Prostate gland (tissue), 2 donors: ENCODE results near the gene LMNB1. TPM values are rescaled to one million over a fixed set of nuclear protein-coding genes. Genes with fewer than 3 reads are reported as not detected.

Experiments used
- DNase-seq: peaks from one replicate; pipeline ENCODE4 v3.0.0-alpha.2; 2019; ENCODE audit warnings: low spot score
- H3K27ac ChIP-seq, 2 donors: fragments of 200-600 bp; sonication (generic); 2 replicates each; pipeline ENCODE4 v1.5.1; 2017 to 2019
- H3K27me3 ChIP-seq: fragments of 200-600 bp; sonication (generic); replicated peaks from 2 replicates; pipeline ENCODE4 v1.5.1; 2019; ENCODE audit not compliant: insufficient read depth
- H3K36me3 ChIP-seq, 2 donors: fragments of 200-600 bp; sonication (generic); 1 replicate in 1 of 2; 2 replicates in 1 of 2; pipeline versions ENCODE4 v1.5.1 to v1.8.1; 2017 to 2019
- H3K4me1 ChIP-seq: fragments of 200-600 bp; sonication (generic); replicated peaks from 2 replicates; pipeline ENCODE4 v1.5.1; 2019
- H3K4me3 ChIP-seq, 2 donors: fragments of 200-600 bp; sonication (generic); 2 replicates each; pipeline ENCODE4 v1.5.1; 2017 to 2019
- H3K9me3 ChIP-seq: fragments of 200-600 bp; sonication (generic); 2 replicates; pipeline ENCODE4 v1.5.1; 2017
- CTCF ChIP-seq, 4 experiments: fragments of 200-600 bp in 2 of 4; fragments of 450-650 bp in 2 of 4; sonication (generic) in 2 of 4; IDR thresholded peaks; 1 replicate in 3 of 4; 2 replicates in 1 of 4; pipeline ENCODE4 v1.5.1; 2016 to 2019; ENCODE audit warnings: antibody characterized with exemption in 4 of 4, mild to moderate bottlenecking in 2 of 4, moderate library complexity in 2 of 4
- POLR2A ChIP-seq: fragments of 450-650 bp; IDR thresholded peaks from one replicate; pipeline ENCODE4 v1.6.1; 2016; ENCODE audit warnings: antibody characterized with exemption, mild to moderate bottlenecking
- POLR2AphosphoS5 ChIP-seq: sonication (generic); formaldehyde crosslinking; IDR thresholded peaks from one replicate; pipeline ENCODE4 v1.6.1; 2017; ENCODE audit warnings: antibody characterized with exemption
- WGBS: methylation state at CpG from one replicate; pipeline ENCODE4 v1.1.5; 2018; 5-methylcytosine and 5-hydroxymethylcytosine counted together
- intact Hi-C: fragments of 100-400 bp; cut with DNase I; formaldehyde crosslinking; loops from one replicate; pipeline ENCODE4 v1.14.2; 2022
- total RNA-seq, 2 donors: library from RNA; depleted of rRNA; stranded (reverse); fragments of >200 nt; gene quantifications; one replicate each; pipeline ENCODE4 v1.1.0, GENCODE V29; 2016

Gene LMNB1
- total RNA-seq, 2 donors from 2014 or later = 11.5 to 12.2 TPM

- WGBS = 95% methylated on average over 2 of the region's 2 CpGs
- Histone ChIP-seq H3K27ac (no peak overlapping the region), H3K4me3 (no peak overlapping the region), H3K36me3 (no peaks in the 10 kb centered on the region), H3K27me3 (no peaks in the 10 kb centered on the region), H3K4me1 (no peaks in the 10 kb centered on the region), H3K9me3 (no peaks in the 10 kb centered on the region)
- no peak for DNase-seq
- TF ChIP-seq POLR2A = no peak
- TF ChIP-seq POLR2AphosphoS5 = no peak
- no peak for TF ChIP-seq CTCF (IDR thresholded peaks at IDR 0.05)
- intact Hi-C loops = no loop called here
Observed at GRCh38 chr5:126814721-126815404, 37.9 kb downstream of the LMNB1 start.

GRCh38 chr5:126816649-126817048, 39.7 kb downstream of the LMNB1 start:
- no peak for TF ChIP-seq CTCF (IDR thresholded peaks at IDR 0.05)
- TF ChIP-seq POLR2AphosphoS5 = no peak
- no peak for TF ChIP-seq POLR2A
- 97% methylated on average over 8 of the region's 8 CpGs for WGBS
- no peaks in the 10 kb centered on the region for H3K36me3 ChIP-seq

DNA sequence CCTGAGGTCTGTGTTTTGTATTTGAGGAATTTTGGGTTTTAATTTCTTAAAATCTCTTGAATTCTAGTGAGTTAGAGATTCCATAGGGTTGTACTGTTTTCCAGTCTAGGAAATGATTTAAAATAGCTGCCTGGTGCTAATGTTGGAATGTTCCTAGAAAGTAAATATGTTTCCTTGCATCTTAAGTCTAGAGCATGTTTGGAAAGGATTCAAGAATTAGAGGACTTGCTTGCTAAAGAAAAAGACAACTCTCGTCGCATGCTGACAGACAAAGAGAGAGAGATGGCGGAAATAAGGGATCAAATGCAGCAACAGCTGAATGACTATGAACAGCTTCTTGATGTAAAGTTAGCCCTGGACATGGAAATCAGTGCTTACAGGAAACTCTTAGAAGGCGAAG, 41.8 kb downstream of the LMNB1 start:
- 92% methylated on average over 4 of the region's 4 CpGs for WGBS
- no peak for DNase-seq
- Histone ChIP-seq H3K36me3 (no peaks in the 10 kb centered on the region), H3K27ac (no peak overlapping the region), H3K9me3 (no peaks in the 10 kb centered on the region), H3K4me1 (no peaks in the 10 kb centered on the region), H3K4me3 (no peak overlapping the region), H3K27me3 (no peaks in the 10 kb centered on the region)
- no peak for TF ChIP-seq CTCF (IDR thresholded peaks at IDR 0.05)
- TF ChIP-seq POLR2A = no peak
- no peak for TF ChIP-seq POLR2AphosphoS5
- intact Hi-C loops = no loop called here

More at GRCh38 chr5:126816649-126817048, 39.7 kb downstream of the LMNB1 start:
- no peaks in the 10 kb centered on the region for H3K9me3 ChIP-seq
- no peak for DNase-seq
- intact Hi-C loops = no loop called here
- no peaks in the 10 kb centered on the region for H3K27me3 ChIP-seq
- no peak overlapping the region for H3K4me3 ChIP-seq
- no peak overlapping the region for H3K27ac ChIP-seq
- H3K4me1 ChIP-seq = no peaks in the 10 kb centered on the region

GRCh38 chr5:126819253-126819652, 42.3 kb downstream of the LMNB1 start:
- 97% methylated on average over 5 of the region's 5 CpGs for WGBS
- Histone ChIP-seq H3K9me3 (no peaks in the 10 kb centered on the region), H3K27me3 (no peaks in the 10 kb centered on the region), H3K27ac (no peak overlapping the region), H3K4me3 (no peak overlapping the region), H3K4me1 (no peaks in the 10 kb centered on the region), H3K36me3 (no peaks in the 10 kb centered on the region)
- TF ChIP-seq CTCF (IDR thresholded peaks at IDR 0.05) (no peak), POLR2A (no peak), POLR2AphosphoS5 (no peak)
- no peak for DNase-seq
- intact Hi-C loops = no loop called here

- H3K27me3 ChIP-seq = no peaks in the 10 kb centered on the region
- H3K9me3 ChIP-seq = no peaks in the 10 kb centered on the region
- intact Hi-C loops = no loop called here
- no peak overlapping the region for H3K27ac ChIP-seq
- no peaks in the 10 kb centered on the region for H3K4me1 ChIP-seq
- no peaks in the 10 kb centered on the region for H3K36me3 ChIP-seq
- TF ChIP-seq CTCF (IDR thresholded peaks at IDR 0.05) = no peak
- no peak for TF ChIP-seq POLR2AphosphoS5
- TF ChIP-seq POLR2A = no peak
- no peak overlapping the region for H3K4me3 ChIP-seq
- 72% methylated on average over 3 of the region's 3 CpGs for whole genome bisulfite sequencing
- DNase-seq = no peak
Observed at GRCh38 chr5:126826619-126827215, 49.8 kb downstream of the LMNB1 start.
